HG02588 (cell line): ENCODE results near the gene TCF23.
"Not testable (repeated sequence)": the region's sequence is repeated elsewhere in the genome, so short reads cannot be mapped to it uniquely, and the experiment has no call there.

Experiments
- ATAC-seq: cut with Tn5 transposase; IDR thresholded peaks from one replicate; pipeline ENCODE4 v1.9.1; 2021; ENCODE audit warnings: mild to moderate bottlenecking, moderate library complexity; ENCODE audit not compliant: unreplicated experiment

The TCF23 gene

DNA sequence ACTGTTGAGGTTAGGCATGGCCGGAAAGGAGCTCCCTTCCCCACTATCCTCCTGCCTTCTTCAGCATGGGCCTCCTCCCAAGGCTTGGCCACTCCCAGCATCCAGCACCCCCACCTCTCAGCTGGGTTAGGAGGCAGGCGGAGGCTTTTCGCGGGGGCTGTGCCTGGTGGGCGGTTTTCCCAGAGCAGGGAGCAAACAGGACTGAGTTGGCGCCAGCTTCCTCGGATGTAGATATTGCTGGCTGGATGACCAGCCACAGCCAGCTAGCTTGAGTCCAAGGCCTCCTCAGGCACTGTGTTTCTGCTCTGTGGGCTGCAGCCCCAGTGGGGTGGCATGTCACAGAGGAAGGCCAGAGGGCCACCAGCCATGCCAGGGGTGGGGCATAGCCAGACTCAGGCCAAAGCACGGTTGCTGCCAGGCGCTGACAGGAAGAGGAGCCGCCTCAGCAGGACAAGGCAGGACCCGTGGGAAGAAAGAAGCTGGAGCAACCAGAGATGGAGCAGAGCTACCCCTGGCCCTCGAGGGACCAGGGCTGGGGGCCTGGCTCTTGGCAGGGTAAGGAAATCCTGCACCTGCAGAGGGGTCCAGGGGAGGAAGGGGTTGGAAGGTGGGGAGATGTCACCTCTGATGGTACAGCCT lies at the start of gene TCF23:
TCF23 (plus strand) TSS at position 204 of the 639 bp plus-strand sequence; CDS start at position 334, 130 bp downstream.
- no peak for ATAC-seq

DNA sequence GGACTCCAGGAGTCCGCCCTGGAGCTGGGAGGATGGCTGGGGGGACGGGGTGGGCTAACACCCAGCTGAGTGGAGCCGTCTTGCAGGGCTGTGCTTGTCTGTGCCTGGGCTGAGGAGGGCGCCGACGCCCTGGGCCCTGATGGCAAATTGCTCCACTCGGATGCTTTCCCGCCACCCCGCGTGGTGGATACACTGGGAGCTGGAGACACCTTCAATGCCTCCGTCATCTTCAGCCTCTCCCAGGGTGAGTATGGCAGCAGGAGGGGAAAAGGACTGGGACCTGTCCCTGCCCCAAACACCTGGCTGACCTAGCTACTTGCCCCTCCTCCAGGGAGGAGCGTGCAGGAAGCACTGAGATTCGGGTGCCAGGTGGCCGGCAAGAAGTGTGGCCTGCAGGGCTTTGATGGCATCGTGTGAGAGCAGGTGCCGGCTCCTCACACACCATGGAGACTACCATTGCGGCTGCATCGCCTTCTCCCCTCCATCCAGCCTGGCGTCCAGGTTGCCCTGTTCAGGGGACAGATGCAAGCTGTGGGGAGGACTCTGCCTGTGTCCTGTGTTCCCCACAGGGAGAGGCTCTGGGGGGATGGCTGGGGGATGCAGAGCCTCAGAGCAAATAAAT lies 49.4 kb upstream of the TCF23 start:
- no peak for ATAC-seq

GRCh38 chr2:27100036-27100435 lies 48.8 kb upstream of the TCF23 start:
- ATAC-seq, result no peak

- no peak for ATAC-seq
Observed at GRCh38 chr2:27102329-27102728, 46.5 kb upstream of the TCF23 start.

DNA sequence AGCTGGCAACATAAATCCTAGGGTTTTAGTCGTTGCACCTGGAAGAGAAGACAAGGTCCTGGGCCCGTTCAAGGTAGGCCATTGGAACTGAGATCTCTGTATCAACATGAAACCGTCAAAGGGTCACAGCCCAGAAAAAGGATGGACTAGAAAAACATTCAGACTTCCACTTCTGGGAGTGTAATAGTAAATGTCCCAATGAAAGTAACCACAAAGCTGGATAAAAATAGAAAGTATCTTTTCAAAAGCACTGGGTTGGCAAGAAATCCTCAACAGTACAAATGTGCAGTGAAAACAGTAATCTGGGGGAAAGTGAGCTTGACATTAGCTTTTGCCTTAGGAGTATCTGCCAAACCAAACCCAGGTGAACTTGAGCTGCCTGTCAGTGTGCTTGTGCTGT lies 42.8 kb upstream of the TCF23 start:
- no peak for ATAC-seq

DNA sequence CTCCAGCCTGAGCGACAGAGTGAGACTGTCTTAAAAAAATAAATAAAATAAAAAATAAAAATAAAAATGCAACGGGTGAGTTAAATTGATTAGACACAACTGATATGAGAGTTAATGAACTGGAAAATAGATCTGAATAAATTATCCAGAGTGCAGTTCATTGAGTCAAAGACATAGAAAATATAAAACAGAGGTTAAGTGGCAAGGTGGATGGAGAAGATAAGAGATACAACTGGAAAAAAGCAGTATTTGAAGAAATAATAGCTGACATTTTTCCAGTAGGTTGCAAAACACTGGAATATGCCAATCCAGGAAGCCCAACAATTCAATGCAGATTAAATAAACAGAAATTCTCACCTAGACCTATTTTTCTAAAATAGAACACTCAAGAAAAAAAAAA lies 40.6 kb upstream of the TCF23 start:
- no peak for ATAC-seq

DNA sequence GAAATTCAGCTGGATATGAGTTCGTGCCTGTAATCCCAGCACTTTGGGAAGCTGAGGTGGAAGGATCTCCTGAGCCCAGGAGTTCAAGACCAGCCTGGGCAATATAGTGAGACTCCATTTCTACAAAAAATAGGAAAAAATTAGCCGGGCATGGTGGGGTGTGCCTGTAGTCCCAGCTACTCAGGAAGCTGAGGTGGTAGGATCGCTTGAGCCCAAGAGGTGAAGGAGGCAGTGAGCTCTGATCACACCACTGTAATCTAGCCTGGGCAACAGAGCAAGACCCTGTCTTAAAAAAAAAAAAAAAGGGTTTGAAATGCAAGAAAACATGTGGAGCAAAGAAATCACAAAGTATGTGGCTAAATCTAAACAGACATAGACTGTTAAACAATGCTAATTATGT lies 39.7 kb upstream of the TCF23 start:
- no peak for ATAC-seq

DNA sequence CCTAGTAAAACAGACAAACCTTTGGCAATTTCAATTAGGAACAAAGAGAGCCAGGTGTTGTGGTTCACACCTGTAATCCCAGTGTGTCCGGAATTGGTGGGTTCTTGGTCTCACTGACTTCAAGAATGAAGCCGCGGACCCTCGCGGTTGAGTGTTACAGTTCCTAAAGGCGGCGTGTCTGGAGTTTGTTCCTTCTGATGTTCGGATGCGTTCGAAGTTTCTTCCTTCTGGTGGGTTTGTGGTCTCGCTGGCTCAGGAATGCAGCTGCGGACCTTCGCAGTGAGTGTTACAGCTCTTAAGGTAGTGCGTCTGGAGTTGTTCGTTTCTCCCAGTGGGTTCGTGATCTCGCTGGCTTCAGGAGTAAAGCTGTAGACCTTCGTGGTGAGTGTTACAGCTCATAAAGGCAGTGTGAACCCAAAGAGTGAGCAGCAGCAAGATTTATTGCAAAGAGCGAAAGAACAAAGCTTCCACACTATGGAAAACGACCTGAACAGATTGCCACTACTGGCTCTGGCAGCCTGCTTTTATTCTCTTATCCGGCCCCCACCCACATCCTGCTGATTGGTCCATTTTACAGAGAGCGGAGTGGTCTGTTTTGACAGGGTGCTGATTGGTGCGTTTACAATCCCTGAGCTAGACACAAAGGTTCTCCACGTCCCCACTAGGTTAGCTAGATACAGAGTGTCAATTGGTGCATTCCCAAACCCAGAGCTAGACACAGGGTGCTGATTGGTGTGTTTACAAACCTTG lies 38.0 kb upstream of the TCF23 start:
- ATAC-seq, result not testable (repeated sequence)

- not testable (repeated sequence) for ATAC-seq
Observed at GRCh38 chr2:27111392-27112078, 37.3 kb upstream of the TCF23 start.

GRCh38 chr2:27115519-27115918 lies 33.3 kb upstream of the TCF23 start:
- no peak for ATAC-seq

DNA sequence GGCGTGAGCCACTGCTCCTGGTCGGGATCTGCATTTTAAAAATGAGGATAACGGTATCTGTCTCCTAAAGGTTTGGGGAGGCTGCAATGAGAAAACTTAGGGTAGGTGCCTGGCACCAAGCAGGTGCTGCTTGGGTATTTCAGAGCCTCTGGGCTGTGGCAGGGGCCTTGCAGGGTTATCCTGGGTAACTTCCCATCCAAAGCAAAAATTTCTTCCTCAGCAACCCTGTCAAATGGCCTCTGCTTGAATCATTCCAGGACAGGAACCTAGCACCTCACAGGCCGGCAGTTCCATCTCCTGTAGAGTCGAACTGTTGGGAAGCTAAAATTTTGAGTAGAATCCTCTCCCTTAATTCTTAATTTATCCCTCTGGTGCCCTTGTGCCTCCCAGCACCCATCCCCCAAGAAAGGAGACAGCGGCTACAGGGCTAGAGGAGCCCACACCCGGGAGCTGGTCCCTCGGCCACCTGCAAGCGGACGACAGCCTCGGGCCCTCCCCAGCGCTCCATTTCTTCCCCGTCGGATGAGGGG lies 30.7 kb upstream of the TCF23 start:
- no peak for ATAC-seq

DNA sequence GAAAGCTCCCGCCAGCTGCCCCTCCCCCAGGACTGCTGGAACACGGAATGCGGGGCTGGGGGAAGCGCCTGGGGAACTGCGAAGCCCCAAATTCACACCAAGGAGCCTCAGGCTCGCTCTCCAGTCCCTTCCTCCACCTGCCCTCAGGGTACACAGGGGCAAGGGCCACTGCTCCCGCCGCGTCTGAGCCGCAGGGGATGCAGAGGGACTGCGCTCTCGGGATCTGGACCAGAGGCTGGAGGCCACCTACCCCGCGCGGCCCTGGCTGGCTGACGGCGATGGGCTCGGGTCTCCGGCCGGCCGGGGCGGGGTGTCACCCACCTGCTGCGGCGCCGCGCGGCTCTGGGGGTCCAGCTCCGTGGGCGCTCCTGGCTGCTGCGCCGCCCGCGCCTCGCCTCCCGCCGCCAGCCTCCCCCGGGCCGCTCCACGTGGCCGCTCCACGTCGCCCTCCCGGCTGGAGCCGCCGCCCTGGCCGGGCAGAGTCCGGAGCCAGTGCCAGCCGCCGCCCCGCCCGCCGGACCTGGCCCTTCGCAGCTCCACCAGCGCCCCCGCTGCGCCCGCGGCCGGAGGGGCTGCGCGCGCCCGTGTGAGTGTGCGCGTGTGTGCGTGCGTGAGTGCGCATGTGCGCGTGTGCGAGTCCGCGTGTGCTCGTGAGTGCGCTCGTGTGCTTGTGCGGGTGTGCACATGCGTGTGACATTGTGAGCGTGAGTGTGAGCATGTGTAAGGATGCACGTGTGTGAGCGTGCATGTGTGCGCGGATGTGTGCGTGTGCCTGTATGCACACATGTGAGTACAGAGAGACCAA lies 30.1 kb upstream of the TCF23 start, which contains the start of gene CGREF1:
CGREF1 (minus strand) TSS at position 604 of the 805 bp plus-strand sequence. CDS start 14,762 bp downstream, outside the sequence.
- ATAC-seq, result no peak

DNA sequence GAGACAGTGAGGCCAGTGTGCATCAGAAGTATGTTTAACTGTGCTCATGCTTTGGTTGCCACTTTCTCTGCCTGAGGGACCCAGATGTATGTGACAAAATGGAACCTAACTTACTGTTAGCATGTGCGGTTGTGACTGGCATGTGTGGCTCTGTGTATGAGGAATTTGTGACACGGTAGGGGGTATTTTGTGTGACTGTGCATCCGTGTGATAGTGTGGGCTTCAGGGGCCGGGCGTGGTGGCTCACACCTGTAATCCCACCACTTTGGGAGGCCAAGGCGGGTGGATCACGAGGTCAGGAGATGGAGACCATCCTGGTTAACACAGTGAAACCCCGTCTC lies 29.5 kb upstream of the TCF23 start:
- ATAC-seq, result not testable (repeated sequence)

- ATAC-seq, result no peak
Observed at GRCh38 chr2:27121906-27122305, 26.9 kb upstream of the TCF23 start.

DNA sequence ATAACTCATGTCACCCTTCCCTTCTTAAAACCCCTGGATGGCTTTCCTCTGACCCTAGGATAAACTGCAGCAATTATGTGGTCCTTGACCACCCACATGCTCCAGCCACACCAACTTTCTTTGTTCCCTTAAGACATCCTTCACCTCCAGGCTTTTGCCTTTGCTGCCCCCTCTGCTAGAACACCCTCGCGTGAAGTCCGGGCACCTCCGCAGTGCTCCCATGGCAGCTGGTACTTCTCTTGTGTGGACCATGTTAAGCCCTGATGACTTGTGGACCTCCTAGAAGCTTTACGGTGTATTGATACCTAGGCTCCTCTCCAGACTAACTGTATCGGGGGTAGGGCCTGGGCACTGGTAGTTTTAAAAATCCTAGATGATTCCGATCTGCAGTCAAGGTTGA lies 26.0 kb upstream of the TCF23 start:
- ATAC-seq, result no peak

- no peak for ATAC-seq
Observed at GRCh38 chr2:27123302-27124150, 25.3 kb upstream of the TCF23 start, which contains the start of gene ABHD1. Gene ABHD1, plus strand, starts transcription at chr2:27123815. Its CDS starts 134 bp downstream, at chr2:27123949.

GRCh38 chr2:27125104-27125503 lies 23.7 kb upstream of the TCF23 start:
- ATAC-seq, result no peak

GRCh38 chr2:27126252-27126710 lies 22.5 kb upstream of the TCF23 start:
- ATAC-seq, result no peak
